ENCODE results near the gene TM7SF3. TPM values are rescaled to one million over a fixed set of nuclear protein-coding genes. Genes with fewer than 3 reads are reported as not detected.

TM7SF3 gene
- total RNA-seq, 1 donor from 2014 or later, result 43.8 TPM

GRCh38 chr12:27008081-27008480, 6.1 kb downstream of the TM7SF3 start:
- no peak overlapping the region for H3K4me3 Mint-ChIP-seq (ENCODE audit: unreplicated experiment)
- no peak overlapping the region for H3K27ac Mint-ChIP-seq (ENCODE audit: unreplicated experiment)
- peaks cover 55% of the 10 kb centered on the region for H3K4me1 Mint-ChIP-seq (ENCODE audit: low read depth)
- H3K36me3 Mint-ChIP-seq (ENCODE audit: low read depth), result peaks cover 2% of the 10 kb centered on the region
- TF ChIP-seq, protein P1, sequence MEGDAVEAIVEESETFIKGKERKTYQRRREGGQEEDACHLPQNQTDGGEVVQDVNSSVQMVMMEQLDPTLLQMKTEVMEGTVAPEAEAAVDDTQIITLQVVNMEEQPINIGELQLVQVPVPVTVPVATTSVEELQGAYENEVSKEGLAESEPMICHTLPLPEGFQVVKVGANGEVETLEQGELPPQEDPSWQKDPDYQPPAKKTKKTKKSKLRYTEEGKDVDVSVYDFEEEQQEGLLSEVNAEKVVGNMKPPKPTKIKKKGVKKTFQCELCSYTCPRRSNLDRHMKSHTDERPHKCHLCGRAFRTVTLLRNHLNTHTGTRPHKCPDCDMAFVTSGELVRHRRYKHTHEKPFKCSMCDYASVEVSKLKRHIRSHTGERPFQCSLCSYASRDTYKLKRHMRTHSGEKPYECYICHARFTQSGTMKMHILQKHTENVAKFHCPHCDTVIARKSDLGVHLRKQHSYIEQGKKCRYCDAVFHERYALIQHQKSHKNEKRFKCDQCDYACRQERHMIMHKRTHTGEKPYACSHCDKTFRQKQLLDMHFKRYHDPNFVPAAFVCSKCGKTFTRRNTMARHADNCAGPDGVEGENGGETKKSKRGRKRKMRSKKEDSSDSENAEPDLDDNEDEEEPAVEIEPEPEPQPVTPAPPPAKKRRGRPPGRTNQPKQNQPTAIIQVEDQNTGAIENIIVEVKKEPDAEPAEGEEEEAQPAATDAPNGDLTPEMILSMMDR (IDR thresholded peaks at IDR 0.05), result no peak
- no peaks in the 10 kb centered on the region for H3K9me3 Mint-ChIP-seq (ENCODE audit: low read depth)
- no peaks in the 10 kb centered on the region for H3K27me3 Mint-ChIP-seq (ENCODE audit: low read depth)
- no peak for DNase-seq (ENCODE audit: low spot score)

GRCh38 chr12:27006797-27007467, 7.3 kb downstream of the TM7SF3 start:
- Mint-ChIP-seq H3K4me1 (ENCODE audit: low read depth) (peaks cover 44% of the 10 kb centered on the region), H3K36me3 (ENCODE audit: low read depth) (peaks cover 2% of the 10 kb centered on the region), H3K27me3 (ENCODE audit: low read depth) (no peaks in the 10 kb centered on the region), H3K9me3 (ENCODE audit: low read depth) (no peaks in the 10 kb centered on the region), H3K27ac (ENCODE audit: unreplicated experiment) (no peak overlapping the region), H3K4me3 (ENCODE audit: unreplicated experiment) (no peak overlapping the region)
- no peak for DNase-seq (ENCODE audit: low spot score)
- TF ChIP-seq, protein P1 (IDR thresholded peaks at IDR 0.05), result no peak

DNA sequence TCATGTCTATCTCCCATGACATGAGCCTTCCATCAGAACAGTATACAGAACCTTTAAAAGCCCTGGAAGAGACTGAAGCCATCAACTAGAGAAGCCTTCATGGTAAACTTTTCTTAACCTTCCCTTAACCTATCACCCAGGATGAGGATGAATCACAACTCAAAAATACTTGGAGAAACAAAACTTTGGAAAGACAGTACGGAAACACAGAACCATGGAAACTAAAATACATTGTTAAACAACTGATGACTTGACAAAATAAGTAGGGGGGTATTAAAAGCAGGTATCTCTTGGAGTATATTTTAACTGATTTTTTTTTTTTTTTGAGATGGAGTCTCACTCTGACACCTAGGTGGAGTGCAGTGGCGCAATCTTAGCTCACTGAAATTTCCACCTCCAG, 8.7 kb downstream of the TM7SF3 start:
- Mint-ChIP-seq H3K9me3 (ENCODE audit: low read depth) (no peaks in the 10 kb centered on the region), H3K4me3 (ENCODE audit: unreplicated experiment) (no peak overlapping the region), H3K36me3 (ENCODE audit: low read depth) (peaks cover 4% of the 10 kb centered on the region), H3K27me3 (ENCODE audit: low read depth) (no peaks in the 10 kb centered on the region), H3K4me1 (ENCODE audit: low read depth) (peaks cover 32% of the 10 kb centered on the region), H3K27ac (ENCODE audit: unreplicated experiment) (peak overlapping the region; percentile 53)
- TF ChIP-seq, protein P1 (IDR thresholded peaks at IDR 0.05), result no peak
- DNase-seq (ENCODE audit: low spot score), result no peak

DNA sequence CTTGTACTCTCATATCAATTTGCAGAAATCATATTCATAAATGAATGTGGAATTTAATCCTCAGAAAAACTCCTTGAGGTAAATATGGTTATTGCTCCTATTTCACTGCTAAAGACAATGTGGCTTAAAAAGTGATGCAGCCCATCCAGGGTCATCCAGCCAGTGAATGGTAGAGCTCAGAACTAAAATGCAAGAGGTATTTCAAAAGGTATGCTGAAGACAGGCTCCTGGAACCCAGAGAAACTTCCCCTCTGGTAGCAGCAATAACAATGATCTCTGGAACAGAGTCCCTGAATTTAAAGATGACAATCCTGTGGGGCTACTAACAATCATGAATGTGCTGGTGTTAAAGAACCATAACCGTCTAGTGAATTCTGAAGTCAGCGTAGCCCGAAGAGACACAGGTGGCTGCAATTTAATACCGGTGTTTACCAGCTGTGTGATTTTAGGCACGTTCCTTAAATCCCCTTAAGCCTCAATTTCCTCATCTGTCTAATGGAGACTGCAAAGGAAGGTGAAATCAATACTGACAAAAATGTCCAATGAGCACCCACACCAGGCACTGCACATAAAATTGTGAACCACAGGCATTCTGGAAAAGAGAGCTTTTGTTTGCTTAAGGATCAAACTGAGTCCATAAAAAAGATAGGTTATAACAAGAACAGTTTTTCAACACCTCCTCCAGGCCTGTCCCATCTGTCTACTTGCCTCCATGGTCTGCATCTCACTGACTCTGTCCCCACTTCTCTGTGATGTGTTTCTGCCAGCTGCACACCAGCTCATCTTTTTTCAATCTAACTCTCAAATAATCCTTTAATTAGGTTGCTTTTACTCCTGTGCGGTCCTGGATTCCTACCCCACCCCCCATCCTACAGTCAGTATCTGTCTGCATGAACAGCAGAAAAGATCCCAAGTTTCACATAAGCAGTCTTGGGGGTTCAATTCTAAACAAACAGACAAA, 10.5 kb downstream of the TM7SF3 start:
- peaks cover 22% of the 10 kb centered on the region for H3K4me1 Mint-ChIP-seq (ENCODE audit: low read depth)
- H3K4me3 Mint-ChIP-seq (ENCODE audit: unreplicated experiment), result no peak overlapping the region
- TF ChIP-seq, protein P1 (IDR thresholded peaks at IDR 0.05), result no peak
- no peak overlapping the region for H3K27ac Mint-ChIP-seq (ENCODE audit: unreplicated experiment)
- DNase-seq (ENCODE audit: low spot score), result no peak
- H3K9me3 Mint-ChIP-seq (ENCODE audit: low read depth), result no peaks in the 10 kb centered on the region
- peaks cover 5% of the 10 kb centered on the region for H3K36me3 Mint-ChIP-seq (ENCODE audit: low read depth)
- no peaks in the 10 kb centered on the region for H3K27me3 Mint-ChIP-seq (ENCODE audit: low read depth)

- H3K9me3 Mint-ChIP-seq (ENCODE audit: low read depth), result no peaks in the 10 kb centered on the region
- H3K4me3 Mint-ChIP-seq (ENCODE audit: unreplicated experiment), result no peak overlapping the region
- H3K27ac Mint-ChIP-seq (ENCODE audit: unreplicated experiment), result no peak overlapping the region
- H3K27me3 Mint-ChIP-seq (ENCODE audit: low read depth), result no peaks in the 10 kb centered on the region
- H3K36me3 Mint-ChIP-seq (ENCODE audit: low read depth), result peaks cover 8% of the 10 kb centered on the region
- peaks cover 22% of the 10 kb centered on the region for H3K4me1 Mint-ChIP-seq (ENCODE audit: low read depth)
- TF ChIP-seq, protein P1 (IDR thresholded peaks at IDR 0.05), result no peak
- DNase-seq (ENCODE audit: low spot score), result no peak
Observed at GRCh38 chr12:27002141-27002540, 12.0 kb downstream of the TM7SF3 start.
